ENCODE results near the gene RNF112. TPM values are rescaled to one million over a fixed set of nuclear protein-coding genes. Genes with fewer than 3 reads are reported as not detected.

The RNF112 gene
- total RNA-seq, 2 donors from 2014 or later: 2.8 to 8.3 TPM

DNA sequence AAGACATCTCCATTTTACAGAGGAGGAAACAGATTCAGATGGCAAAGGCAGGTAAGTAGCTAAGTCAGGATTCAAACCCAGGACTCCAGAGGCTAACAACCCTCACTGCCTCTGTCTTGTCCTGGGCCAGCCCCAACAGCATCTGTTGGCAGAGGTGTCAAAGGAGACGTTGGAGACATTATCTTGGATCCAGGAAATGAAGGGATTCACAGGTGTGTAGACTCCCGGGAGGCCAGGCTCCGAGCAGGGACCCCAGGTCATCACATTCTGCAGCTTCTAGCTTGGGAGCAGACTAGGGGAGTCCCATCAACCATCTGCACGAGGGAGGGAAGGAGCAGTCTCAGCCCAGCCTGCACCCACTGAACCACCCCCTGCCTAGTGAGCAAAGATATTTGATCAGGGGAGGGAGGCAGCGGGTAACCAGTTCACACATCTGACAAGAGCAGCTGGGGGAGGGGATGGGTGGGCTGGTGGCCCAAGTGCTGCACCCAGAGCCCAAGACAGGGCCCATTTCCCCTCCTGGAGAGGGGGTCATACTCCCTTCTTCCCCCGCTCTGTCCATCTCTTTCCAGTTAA is 47.5 kb upstream of the RNF112 start:
- DNase-seq (ENCODE audit: low spot score): no peak

DNA sequence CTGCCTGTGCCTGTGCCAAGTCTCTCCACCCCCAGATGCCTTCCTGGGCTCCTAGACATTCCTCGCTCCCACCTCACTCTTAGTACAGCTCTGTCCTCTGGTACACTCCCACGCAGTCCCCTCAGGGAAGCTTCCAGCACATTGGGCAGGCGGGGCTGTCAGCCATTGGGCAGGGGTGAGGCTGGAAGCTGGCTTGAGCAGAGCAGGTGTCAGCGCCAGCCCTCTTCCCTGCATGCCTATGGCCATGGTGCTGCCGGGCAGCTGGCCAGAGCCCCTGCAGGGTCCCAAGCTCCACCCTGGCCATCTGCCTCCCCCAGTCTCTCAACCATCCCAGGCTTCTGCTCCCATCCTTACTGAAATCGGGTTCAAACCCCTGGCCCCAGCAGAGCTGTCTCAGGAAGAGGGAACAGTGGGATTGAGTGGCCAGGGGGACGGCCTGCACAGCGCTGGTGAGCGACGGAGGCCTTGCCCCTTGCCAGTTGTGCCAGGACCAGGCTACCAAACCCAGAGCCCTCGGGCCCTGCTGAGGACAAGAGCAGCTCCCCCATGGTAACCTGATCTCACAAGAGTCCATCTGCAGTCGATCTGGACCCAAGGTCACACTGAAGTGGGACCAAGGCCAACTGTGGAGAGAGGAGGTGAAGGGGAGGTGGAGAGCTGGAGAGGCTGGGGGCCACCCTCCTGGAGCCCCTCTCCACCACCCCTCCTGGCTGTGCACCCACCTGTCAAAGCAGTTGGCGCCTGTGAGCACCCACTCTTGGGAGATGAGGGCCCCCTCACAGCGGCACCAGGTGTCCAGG is 46.1 kb upstream of the RNF112 start:
- H3K9me3 ChIP-seq: no peaks in the 10 kb centered on the region
- ATAC-seq (ENCODE audit: insufficient number of reproducible peaks, low FRiP score, low read depth) (no peak), DNase-seq (ENCODE audit: low spot score) (no peak)
- H3K27me3 ChIP-seq (replicated peaks; ENCODE audit: insufficient read depth): no peaks in the 10 kb centered on the region
- H3K4me1 ChIP-seq (ENCODE audit: control insufficient read depth in 1 of 2, low read depth in 2 of 2): peaks cover 0 to 8% of the 10 kb centered on the region in 2 donors
- TF ChIP-seq, protein P1, sequence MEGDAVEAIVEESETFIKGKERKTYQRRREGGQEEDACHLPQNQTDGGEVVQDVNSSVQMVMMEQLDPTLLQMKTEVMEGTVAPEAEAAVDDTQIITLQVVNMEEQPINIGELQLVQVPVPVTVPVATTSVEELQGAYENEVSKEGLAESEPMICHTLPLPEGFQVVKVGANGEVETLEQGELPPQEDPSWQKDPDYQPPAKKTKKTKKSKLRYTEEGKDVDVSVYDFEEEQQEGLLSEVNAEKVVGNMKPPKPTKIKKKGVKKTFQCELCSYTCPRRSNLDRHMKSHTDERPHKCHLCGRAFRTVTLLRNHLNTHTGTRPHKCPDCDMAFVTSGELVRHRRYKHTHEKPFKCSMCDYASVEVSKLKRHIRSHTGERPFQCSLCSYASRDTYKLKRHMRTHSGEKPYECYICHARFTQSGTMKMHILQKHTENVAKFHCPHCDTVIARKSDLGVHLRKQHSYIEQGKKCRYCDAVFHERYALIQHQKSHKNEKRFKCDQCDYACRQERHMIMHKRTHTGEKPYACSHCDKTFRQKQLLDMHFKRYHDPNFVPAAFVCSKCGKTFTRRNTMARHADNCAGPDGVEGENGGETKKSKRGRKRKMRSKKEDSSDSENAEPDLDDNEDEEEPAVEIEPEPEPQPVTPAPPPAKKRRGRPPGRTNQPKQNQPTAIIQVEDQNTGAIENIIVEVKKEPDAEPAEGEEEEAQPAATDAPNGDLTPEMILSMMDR (IDR thresholded peaks at IDR 0.05): no peak
- no peaks in the 10 kb centered on the region for H3K36me3 ChIP-seq
- no peak overlapping the region for H3K4me3 ChIP-seq
- no peak overlapping the region for H3K27ac ChIP-seq

More for the DNA sequence above, 47.5 kb upstream of the RNF112 start:
- Histone ChIP-seq H3K4me1 (ENCODE audit: control insufficient read depth in 1 of 2, low read depth in 2 of 2) (peaks cover 0 to 8% of the 10 kb centered on the region in 2 donors), H3K9me3 (no peaks in the 10 kb centered on the region), H3K27ac (no peak overlapping the region), H3K36me3 (no peaks in the 10 kb centered on the region), H3K4me3 (no peak overlapping the region), H3K27me3 (replicated peaks; ENCODE audit: insufficient read depth) (no peaks in the 10 kb centered on the region)
- ATAC-seq (ENCODE audit: insufficient number of reproducible peaks, low FRiP score, low read depth): no peak
- TF ChIP-seq, protein P1 (IDR thresholded peaks at IDR 0.05): no peak

- Histone ChIP-seq H3K27ac (no peak overlapping the region), H3K9me3 (no peaks in the 10 kb centered on the region), H3K36me3 (no peaks in the 10 kb centered on the region), H3K27me3 (replicated peaks; ENCODE audit: insufficient read depth) (no peaks in the 10 kb centered on the region), H3K4me1 (ENCODE audit: control insufficient read depth in 1 of 2, low read depth in 2 of 2) (peaks cover 0 to 8% of the 10 kb centered on the region in 2 donors), H3K4me3 (no peak overlapping the region)
- DNase-seq (ENCODE audit: low spot score): no peak
- TF ChIP-seq, protein P1 (IDR thresholded peaks at IDR 0.05): no peak
- ATAC-seq (ENCODE audit: insufficient number of reproducible peaks, low FRiP score, low read depth): no peak
Observed at GRCh38 chr17:19365499-19365817, 45.6 kb upstream of the RNF112 start.

- ATAC-seq (ENCODE audit: insufficient number of reproducible peaks, low FRiP score, low read depth): no peak
- no peaks in the 10 kb centered on the region for H3K27me3 ChIP-seq (replicated peaks; ENCODE audit: insufficient read depth)
- no peak overlapping the region for H3K27ac ChIP-seq
- no peaks in the 10 kb centered on the region for H3K9me3 ChIP-seq
- TF ChIP-seq, protein P1 (IDR thresholded peaks at IDR 0.05): no peak
- H3K4me1 ChIP-seq (ENCODE audit: control insufficient read depth in 1 of 2, low read depth in 2 of 2): peaks cover 0 to 8% of the 10 kb centered on the region in 2 donors
- no peaks in the 10 kb centered on the region for H3K36me3 ChIP-seq
- no peak overlapping the region for H3K4me3 ChIP-seq
- DNase-seq (ENCODE audit: low spot score): no peak
Observed at GRCh38 chr17:19365833-19366636, 45.0 kb upstream of the RNF112 start.

DNA sequence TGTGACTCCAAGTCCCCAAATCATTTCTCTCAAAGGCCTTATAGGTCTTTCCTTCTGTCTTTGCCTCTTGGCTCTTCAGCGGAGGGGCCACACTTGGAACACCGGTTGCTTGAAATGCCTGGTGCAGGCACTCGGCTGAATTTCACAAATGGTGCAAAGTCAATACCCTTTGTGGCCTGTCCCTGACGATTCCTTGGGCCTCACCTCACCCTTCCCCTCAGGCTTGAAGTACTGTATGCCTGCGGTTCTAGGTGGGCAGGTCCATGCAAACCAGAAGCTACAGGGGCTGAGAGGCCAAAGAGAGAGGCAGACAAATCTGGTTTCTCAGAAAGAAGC is 44.4 kb upstream of the RNF112 start:
- ATAC-seq (ENCODE audit: insufficient number of reproducible peaks, low FRiP score, low read depth) (no peak), DNase-seq (ENCODE audit: low spot score) (no peak)

More for the DNA sequence above, 44.4 kb upstream of the RNF112 start:
- Histone ChIP-seq H3K9me3 (no peaks in the 10 kb centered on the region), H3K4me1 (ENCODE audit: control insufficient read depth in 1 of 2, low read depth in 2 of 2) (peaks cover 0 to 8% of the 10 kb centered on the region in 2 donors), H3K27me3 (replicated peaks; ENCODE audit: insufficient read depth) (no peaks in the 10 kb centered on the region), H3K36me3 (no peaks in the 10 kb centered on the region), H3K27ac (no peak overlapping the region), H3K4me3 (no peak overlapping the region)
- TF ChIP-seq, protein P1 (IDR thresholded peaks at IDR 0.05): no peak
